Fibroblast of skin of abdomen (primary cell): ENCODE results near the gene CYP4F8.

ENCODE experiments used
- DNase-seq: peaks from one replicate; pipeline ENCODE4 v3.0.0-alpha.2; 2013

The CYP4F8 gene

DNA sequence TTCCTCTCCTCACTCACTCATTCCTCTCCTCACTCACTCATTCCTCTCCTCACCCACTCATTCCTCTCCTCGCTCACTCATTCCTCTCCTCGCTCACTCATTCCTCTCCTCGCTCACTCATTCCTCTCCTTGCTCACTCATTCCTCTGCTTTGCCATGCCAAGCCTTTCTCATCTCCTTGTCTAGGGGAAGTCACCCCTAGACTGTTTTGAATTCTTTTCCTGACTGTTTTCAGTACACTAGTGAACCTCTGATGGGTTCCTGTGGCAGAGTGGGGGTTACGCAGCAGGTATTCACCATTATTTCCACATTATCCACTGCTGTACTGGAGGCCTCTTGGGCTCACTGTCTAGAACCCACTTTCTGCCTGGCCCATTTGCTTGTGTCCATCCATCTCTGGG is 1.2 kb downstream of the CYP4F8 start:
- DNase-seq: no peak

DNA sequence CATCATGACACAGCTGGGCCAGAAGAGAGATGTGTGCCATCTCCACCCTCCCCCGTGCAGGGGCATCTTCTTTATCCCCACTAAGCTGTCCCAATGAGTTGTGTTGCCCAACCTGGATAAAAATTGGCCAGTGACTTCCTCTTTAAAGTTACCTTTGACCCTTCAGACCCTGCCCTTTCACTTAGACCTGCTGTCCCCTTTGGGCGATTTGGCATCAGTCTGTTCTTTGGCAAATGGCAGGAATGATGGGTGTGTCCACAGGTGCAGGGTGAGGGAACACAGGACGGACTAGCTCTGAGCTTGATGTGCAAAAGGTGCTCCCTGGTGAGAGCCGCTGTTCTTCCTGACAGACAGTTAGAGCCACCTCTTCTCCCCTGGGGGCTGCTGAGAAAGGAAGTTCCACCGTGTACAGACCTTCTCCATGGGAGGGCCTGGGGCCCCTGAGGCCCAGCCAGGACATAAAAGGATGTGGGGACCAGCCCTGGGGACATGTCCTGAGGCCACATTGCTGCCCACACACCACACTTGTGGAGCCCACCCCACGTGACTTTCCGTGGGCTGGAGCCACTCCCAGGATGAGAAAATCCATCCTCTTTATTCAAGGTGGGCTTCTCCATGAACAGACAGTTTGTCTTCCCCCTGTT is 1.7 kb downstream of the CYP4F8 start:
- DNase-seq: no peak

DNA sequence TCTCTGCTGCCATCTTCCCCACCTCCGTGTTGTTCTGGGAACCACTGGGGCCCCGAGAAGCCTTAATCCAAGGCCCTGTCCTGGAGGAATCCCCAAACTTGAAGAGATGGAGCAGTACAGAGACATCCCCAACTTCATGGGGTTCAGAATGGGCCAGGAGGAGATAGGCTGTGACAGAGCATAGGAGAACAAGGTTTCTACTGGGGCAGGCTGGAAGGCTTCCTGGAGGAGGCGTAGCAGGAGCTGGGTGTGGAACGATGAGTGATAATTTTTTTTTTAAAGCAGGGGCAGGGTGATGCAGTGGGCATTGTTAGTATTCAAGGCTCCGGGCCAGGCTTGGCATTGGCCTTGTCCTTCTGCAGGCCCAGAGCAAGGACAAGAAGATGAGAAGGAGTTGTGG is 3.3 kb downstream of the CYP4F8 start:
- DNase-seq: no peak

DNA sequence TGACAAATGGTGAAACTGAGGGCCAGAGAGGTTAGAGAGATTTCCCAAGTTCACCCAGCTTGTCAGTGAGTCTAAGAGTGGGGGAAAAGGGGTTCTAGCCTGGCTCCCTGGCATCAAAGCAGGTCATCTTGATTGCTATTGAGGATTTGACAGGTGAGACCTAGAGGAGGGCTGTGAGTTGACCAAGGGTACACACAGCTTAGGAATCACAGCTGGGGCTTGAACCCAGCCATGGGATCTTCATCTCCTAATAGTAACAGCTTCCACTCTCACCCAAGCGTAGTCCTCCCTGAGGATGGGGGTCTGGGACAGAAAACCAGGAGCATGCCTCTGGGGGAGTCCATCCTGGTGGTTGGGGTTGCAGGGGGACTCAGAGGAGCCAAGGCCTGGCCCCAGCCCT is 6.8 kb downstream of the CYP4F8 start:
- DNase-seq: no peak

DNA sequence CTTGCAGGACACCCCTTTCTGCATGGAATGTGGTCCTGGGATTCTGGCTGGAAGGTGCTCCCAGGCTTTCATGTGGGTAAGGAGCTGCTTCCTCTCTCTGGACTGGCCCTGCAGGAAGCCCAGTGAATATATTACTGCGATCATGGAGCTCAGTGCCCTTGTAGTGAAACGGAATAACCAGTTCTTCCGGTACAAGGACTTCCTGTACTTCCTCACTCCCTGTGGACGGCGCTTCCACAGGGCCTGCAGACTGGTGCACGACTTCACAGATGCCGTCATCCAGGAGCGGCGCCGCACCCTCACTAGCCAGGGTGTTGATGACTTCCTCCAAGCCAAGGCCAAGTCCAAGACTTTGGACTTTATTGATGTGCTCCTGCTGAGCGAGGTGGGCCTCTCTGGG is 8.0 kb downstream of the CYP4F8 start:
- no peak for DNase-seq

DNA sequence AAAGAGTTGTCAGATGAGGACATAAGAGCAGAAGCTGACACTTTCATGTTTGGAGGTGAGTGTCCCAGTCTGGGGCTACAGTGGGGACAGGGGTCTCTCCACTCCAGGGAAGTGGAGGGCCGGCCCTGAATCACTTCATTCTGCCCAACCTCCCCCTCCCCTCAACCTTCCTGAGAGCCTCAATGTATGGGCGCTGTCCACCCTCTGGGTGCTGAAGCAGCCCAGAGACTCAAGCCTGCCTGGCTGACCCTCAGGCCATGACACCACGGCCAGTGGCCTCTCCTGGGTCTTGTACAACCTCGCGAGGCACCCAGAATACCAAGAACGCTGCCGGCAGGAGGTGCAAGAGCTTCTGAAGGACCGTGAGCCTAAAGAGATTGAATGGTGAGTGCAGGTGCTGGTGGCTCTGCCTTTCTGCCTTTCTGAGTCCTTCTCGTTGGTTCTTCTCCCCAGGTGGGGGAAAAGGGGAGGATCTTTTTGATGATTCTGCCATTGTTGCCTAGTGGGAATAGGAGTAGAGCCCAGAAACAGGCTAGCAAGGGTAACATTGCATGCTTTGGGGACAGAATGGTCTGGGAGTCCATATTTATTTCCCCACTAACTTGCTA is 8.8 kb downstream of the CYP4F8 start:
- no peak for DNase-seq

DNA sequence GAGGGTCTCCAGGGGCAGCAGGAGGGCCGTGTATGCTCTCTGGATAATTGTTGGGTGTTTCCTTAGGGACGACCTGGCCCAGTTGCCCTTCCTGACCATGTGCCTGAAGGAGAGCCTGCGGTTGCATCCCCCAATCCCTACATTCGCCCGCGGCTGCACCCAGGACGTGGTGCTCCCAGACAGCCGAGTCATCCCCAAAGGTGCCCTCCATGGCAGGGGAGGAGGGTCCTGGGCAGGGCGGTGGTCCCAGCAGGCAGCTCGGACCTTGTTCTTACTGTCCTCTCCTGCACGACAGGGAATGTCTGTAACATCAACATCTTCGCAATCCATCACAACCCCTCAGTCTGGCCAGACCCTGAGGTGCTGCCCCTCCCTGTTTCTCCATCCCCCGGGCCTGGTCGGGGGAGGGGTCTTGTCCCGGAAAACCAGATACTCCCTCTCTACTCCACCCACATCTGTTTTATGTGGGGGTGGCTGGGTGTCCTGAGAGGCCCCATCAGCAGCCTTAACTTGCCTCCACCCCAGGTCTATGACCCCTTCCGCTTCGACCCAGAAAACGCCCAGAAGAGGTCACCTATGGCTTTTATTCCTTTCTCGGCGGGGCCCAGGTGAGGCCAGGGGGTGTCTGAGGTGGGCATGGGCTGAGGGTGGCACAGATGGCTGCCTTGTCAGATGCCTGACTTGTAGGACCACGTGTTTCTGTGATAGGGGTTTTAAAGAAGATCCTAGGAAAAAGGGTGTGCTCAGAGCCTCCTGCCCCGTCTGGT is 13.4 kb downstream of the CYP4F8 start:
- no peak for DNase-seq

DNA sequence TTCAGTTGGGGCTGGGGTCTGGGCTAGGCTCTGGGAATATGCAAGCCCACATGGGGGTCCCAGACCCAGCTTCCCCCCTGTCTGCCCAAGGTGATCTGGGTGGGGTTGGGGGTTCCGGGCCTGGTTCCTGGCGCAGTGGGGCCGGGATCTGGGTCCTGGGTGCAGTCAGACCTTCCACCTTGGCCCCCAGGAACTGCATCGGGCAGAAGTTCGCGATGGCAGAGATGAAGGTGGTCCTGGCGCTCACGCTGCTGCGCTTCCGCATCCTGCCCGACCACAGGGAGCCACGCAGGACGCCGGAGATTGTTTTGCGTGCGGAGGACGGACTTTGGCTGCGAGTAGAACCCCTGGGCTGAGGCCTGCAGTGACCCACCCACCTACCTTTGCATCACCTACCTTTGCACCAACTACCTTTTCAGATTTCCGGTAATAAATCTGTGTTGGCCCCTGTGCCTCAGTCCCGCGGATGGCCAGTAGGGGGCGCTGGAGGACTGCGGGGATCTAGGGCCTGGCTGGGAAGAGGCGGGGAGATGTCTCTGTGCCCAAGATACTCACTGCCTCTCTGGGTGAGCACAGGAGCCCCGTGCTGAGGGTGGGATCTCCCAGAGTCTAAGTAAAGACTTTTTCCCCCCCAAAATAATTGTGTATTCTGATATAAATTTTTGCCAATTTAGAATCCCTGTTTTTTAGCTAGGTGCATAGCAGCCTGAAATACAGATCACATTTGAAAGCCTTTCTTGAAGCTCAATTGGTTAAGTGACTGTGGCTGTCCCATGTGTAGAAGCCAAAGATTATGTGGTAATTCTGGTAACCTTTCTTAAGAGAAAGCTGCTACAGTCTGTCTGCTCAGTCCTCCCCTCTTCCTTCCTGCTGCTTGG is 14.2 kb downstream of the CYP4F8 start:
- peak; percentile 28 for DNase-seq

DNA sequence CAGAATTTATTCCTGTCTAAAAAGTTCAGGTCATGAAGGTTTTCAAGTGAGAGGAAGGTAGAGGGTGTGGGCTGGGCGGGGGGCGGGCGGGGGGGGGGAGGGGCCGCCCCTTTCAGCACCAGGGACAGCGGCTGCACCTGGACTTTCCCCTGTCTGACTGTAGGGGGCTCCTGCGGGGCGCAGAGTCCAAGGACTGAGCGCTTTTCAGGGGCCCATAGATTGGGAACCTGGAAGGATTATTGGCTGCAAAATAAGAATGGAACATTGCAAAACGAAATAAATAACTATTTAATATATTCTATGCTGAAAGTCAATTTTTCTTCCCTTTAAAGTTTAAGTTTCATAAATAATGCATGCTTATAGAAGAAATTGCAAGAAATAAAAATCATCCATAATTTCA is 16.8 kb downstream of the CYP4F8 start:
- DNase-seq: no peak

DNA sequence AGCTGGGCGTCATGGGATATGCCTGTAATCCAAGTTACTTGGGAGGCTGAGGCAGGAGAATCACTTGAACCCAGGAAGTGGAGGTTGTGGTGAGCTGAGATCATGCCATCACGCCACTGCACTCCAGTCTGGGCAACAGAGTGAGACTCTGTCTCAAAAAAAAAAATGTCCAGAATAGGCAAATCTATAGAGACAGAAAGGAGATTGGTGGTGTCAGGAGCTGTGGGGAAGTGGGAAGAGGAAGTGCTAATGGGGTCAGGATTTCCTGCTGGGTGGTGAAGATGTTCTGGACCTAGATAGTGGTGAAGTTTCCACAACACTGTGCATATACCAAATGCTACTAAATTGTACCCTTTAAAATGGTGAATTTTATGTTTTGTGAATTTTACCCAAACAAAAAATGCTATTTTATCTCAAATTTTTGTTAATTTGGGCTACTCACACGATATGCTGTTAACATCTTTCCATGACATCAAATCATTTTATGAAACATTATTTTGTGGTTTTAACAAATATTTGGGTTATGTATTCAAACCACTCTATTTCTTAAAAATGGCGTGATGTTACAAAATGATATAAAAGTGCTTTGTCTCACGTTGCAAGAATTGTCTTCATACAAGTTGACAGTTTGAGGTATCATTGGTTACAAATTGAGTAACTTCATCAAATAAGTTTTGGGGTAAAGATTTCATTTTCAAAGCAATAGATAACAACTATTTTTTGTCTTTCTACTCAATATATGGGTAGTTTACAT is 18.2 kb downstream of the CYP4F8 start:
- DNase-seq: no peak

DNA sequence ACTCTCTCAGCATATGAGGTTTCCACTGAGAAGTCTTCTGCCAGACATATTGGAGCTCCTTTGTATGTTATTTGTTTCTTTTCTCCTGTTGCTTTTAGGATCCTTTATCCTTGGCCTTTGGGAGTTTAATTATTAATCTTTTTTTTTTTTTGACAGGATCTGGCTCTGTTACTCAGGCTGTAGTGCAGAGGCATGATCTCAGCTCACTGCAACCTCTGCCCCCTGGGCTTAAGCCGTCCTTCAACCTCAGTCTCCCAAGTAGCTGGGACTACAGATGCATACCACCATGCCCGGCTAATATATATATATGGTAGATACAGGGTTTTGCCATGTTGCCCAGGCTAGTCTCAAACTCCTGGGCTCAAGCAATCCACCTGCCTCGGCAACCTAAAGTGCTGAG is 19.1 kb downstream of the CYP4F8 start:
- DNase-seq: no peak

DNA sequence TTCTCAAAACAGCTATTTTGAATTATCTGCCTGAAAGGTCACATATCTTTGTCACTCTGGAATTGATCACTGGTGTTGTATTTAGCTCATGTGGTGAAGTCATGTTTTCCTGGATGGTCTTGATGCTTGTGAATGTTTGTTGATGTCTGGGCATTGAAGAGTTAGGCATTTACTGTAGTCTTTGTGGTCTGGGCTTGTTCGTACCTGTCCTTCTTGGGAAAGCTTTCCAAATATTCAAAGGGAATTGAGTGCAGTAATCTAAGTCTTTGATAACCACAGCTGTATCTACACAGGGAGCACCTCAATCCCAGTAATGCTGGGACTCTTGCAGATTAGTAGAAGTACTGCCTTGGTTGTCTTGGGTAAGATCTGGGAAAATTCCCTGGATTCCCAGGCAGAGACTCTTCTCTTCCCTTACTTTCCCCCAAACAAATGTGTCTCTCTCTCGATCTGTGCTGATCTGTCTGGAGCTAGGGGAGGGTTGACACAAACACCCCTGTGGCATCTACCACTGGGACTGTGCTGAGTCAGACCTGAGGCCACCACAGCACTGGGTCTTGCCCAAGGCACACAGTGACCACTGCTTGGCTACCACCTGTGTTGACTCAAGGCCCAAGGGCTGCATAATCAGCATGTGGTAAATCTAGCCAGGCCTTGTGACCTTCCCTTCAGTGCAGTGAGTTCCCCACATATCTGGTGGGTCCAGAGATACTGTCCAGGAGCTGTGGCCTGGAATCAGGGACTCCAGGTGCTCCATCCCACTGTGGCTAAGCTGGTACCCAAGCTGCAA is 20.2 kb downstream of the CYP4F8 start:
- no peak for DNase-seq

DNA sequence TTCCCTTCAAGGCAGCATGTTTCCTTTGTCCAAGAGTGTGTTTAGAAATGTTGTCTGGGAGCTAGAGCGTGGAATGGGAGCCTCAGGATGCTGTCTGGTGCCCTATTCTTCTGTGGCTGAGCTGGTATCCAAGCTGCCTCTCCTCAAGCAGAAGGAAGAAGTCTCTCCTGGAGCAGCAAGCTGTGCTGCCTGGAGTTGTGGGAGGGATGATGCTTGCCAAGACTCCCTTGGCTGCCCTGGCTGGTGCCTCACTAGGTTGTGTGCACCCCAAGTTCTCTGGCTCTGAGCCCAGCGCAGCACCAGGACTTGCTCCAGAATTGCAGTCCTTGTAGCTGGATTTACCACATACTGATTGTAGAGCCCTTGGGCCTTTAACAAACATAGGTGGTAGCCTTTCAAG is 21.0 kb downstream of the CYP4F8 start:
- DNase-seq: no peak

DNA sequence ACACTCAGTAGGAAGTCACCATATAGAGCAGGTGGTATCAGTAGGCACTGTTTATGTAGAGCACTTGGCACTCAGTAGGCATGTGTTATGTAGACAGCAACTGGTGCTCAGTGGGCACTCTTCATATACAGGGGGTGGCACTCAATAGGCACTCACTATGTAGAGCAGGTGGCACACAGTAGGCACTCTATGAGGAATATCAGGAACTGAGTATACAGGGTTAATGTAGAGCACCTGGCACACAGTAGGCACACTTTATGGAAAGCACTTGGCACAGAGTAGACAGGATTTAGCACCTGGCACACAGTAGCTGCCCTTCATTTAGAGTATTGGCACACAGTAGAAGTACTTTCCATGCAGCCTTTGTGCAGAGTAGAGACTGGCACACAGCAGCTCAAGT is 24.6 kb downstream of the CYP4F8 start:
- no peak for DNase-seq

DNA sequence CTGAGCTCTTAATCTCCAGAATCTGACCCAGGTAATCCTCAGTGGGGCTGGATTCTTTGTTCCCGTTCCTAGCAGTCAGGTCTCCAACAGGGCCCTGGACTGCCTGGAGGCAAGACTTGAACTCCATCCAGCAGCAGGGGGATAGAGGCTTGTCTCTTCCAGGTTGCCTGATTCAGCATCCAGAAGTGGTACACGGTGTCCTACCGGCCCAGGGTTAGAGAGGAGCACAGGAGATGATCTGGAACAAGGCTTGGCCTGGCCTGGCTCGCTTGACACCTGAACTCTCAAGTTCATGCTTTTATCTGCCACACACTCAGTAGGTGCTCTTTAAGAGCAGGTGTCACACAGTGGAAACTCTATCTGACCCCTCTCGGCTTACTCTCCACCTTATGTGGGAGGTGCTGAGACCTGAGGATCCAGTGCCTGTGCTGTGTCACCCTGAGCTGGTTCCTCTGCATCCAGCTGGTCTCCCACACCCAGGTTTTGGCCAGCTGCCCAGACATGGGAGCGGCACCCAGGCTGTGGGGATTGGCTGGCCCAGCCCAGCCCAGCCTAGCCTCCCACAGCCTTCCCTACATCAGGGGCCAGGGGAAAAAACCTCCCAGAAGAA is 25.4 kb downstream of the CYP4F8 start, which contains the start of gene CYP4F3:
CYP4F3 (plus strand) TSS at position 604 of the 610 bp plus-strand sequence. CDS start 519 bp downstream, outside the sequence.
- DNase-seq: no peak

DNA sequence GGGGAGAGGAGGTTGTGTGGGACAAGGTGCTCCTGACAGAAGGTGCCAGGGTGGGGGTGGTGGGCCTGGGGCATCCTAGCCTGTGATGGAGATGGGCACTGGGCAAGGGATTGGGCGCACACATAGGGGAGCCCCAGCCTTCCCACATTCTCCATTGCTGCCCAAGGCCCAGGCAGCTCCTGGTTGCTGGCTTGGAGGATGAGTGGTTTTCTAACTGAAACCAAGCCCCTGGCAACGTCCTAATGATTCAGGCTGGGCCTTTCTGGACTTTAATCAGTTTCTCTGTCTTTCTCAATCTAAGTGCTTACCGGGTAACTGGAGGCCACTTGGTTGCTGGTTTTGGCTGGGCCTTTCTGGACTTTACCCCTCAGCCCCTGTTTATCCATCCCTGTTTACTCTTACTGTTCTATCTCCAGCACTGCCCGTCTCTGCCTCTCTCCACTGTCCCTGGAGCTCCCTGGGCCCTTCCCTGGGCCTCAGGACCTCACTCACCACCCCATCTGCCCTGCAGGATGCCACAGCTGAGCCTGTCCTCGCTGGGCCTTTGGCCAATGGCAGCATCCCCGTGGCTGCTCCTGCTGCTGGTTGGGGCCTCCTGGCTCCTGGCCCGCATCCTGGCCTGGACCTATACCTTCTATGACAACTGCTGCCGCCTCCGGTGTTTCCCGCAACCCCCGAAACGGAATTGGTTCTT is 26.0 kb downstream of the CYP4F8 start:
- no peak for DNase-seq

DNA sequence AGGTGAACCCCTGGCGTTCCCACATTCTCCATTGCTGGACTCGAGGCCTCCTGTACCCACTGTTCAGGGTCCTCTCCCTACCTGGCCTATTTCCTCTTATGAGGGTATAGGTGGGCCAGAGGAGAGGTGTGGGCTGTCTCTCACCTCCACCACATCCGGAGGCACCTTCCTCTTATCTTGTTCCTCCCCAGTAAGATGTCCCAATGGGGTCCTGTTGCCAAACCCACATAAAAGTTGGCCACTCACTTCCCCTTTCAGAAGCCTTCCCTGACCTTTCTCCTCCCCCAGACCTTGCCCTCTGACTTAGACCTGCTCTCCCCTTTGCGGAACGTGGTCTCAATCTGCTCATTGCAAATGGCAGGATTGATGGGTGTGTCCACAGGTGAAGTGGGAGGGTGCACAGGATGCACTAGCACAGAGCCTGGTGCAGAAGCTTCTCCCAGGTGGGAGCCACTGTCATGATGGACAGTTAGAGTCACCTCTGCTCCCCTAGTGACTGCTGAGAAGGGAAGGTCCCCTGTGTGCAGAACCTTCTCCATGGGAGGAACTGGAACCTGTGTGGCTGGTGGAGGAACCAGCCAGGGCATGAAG is 27.0 kb downstream of the CYP4F8 start:
- DNase-seq: no peak

DNA sequence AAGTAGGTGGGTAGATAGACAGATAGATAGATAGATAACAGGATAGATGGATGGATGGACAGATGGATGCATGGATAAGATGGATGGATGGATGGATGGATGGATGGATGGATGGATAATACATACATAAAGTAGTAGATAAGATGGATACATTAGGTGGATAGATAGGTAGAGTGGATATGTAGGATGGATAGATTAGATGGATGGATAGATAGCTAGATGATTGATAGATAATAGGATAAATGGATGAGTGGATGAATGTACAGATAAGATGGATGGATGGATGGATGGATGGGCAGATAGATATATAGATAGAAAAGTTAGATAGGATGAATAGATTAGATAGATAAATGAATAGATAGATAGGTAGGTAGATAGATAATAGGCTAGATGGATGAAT is 27.8 kb downstream of the CYP4F8 start:
- no peak for DNase-seq

DNA sequence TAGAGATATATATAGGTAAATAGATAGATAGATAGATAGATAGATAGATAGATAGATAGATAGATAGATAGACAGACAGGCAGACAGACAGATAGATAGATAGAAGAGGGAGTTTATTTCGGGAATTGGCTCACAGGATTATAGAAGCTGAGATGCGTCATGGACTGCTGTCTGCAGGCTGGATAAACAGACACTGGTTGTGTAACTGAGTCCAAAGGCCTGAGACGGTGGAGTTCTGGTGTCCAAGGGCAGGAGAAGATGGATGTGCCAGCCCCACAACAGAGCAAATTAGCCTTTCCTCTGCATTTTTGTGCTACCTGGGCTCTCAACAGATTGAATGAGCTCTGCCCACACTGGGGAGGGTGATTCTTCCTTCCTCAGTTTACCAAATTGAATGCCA is 28.4 kb downstream of the CYP4F8 start:
- no peak for DNase-seq
